ENCODE results near the gene NDUFS6.

Gene NDUFS6

DNA sequence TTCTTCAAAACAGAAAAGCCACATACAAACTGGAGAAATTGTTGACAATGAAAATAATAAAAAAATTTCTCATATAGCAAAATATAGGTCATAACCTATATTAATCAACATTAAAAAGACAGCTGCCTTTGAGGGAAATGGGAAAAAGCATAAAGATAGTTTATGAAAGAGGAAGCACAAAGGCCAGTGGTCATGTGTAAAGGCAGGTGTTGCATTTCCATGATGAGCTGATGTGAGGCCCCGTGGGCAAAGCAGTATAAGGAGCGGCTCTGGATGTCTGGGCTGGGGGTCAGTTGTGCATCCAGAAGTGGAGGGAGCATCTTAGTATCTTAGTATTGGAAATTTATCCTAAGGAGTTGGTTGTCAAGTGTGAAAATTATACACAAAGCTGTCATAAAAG is 18.3 kb downstream of the NDUFS6 start:
- DNase-seq, result no peak

DNA sequence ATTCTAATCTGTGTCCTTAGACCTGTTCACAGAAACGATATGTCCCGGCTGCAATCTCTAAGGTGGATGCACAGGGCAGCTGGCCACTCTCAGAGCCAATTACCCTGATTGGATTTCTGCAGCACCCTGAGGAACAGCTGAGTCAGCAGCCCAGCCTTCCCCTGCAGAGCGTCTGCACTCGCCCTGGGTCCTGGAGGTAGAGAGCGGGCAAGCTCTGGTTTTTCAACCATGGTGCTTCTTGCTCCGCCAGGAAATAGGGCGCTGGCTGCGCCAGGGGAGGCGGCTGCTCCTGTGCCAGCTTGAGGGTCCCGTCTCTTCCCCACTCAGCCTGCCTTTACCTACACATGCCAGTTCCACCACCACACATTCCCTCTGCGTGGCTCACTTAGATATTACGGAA is 19.2 kb downstream of the NDUFS6 start:
- no peak for DNase-seq

DNA sequence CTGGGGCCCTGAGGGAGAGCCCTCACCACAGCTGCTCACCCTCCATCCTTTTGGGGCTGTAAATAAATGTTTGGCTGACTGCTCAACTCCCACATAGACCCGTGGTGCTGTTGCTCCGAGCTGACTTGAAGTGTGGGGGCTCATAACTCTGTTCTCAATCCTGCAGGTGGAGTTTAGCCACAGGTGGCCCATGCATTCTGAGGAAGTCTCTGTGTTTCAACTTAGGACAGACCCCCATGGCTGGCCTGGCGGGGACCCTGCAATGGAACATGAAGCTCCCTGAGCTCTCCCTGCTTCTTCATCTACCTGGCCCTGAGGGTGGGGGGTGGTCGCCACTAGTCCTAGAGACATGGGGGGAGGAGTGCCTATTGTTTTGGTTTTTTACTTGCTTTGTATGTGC is 19.7 kb downstream of the NDUFS6 start:
- no peak for DNase-seq

DNA sequence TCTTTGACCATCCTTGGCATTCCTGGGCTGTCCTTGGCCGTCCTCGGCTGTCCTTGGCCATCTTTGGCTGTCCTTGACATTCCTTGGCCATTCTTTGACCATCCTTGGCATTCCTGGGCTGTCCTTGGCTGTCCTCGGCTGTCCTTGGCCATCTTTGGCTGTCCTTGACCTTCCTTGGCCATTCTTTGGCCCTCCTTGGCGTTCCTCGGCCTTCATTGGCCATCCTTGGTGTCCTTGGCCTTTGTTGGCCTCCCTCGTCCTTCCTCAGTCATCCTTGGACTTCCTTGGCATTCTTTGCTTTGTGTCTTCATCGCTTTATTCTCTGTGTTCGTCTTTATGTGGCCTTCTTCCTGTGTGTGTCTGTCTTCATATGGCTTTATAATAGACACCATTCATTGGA is 20.7 kb downstream of the NDUFS6 start:
- no peak for DNase-seq

DNA sequence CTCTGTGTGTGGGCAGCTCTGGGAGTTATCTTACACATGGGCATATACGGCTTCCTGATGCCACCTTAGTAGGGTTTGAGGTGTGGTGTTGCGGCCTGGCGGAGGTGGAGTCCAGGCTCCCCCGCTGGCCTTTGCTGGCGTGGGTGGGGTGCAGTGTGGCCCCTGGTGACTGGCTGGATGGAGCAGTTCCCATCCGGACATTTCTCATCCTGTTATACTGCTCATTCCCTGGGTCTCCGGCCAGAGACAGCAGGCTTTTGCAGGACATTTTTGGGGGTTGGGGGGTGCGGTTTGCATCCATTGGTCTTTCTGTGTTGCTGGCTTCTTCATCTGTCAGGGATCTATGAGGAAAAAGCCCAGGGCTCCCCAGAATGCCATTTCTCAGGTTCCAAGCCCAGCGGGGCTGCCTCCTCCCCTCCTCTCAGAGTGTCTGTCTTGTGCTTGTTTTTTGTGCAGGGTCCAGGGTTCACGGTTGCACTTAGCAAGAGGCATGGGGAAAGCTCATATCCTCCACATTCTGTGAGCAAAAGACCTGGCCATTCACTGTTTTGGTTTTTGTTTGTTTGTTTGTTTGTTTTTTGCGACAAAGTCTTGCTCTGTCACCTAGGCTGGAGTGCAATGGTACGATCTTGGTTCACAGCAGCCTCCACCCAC is 22.3 kb downstream of the NDUFS6 start:
- no peak for DNase-seq

DNA sequence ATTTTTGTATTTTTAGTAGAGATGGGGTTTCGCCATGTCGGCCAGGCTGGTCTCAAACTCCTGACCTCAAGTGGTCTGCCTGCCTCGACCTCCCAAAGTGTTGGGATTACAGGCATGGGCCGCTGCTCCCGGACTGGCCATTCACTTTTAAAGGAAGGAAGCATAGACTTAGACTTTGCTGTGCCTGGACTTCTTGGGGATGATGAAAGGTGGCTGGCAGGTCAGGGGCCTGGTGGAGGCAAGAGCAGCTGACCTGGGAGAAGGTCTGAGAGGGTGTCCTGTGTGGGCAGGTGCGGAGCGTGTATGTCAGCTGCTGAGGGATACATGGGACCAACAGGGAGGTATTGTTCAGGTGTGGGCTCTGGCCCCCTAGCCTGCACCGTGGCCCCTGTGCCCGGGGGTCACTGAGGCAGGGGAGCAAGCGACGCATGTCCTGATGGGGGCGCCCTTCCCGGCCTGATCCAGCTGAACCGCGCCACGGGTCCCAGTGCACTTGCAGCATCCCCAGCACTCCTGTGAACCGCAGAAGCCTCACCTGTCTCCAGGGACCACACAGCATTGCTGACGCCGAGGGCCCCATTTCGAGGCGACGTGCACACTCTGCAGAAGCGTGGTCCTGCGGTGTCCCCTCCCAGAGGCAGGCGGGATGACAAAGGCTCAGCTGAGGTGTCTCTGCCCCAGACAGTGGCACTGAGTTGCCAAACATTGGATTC is 23.1 kb downstream of the NDUFS6 start:
- DNase-seq, result no peak

DNA sequence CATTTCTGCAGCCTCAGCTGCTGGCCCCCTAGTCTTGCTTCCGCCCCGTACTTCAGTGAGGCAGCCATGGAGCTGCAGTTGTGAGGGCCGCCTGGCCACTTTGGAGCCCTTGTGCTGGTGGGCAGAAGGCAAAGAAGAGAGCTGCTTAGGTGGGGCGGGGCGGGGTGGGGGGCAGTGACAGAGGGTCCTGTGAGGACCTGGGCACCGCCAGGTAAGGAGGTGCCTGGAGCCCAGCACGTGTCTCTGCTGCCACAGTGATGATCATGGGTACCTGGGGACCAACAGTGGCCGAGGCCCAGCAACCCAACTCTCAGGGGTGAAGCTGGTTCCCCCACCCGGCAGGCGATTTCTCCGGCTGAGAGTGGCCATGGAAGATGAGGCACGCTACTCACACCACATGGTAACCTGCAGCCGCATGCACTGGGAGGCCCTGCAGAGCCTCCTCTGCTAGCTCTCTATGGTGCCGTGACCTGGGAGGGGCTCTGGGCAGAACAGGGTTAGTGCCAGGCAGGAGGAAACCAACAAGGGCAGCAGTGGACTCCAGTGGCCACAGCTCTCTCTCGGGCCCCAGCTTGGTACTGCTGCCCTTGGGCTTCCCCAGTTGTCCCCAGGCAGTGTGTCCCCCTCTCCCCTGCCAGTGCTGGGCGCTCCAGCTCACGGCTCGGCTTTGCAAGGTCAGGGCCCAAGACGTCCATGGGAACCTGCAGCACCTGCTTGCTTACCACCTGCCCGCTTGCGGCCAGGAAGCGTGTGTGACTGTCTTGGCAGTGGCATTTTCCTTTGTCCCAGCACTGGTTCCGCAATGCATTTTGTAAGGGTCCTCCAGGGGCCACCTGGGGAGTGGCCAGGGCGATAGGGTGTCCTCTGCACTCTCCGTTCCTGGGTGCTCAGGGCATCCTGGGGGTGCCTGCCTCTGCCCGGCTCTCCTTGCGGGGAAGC is 24.0 kb downstream of the NDUFS6 start:
- no peak for DNase-seq

DNA sequence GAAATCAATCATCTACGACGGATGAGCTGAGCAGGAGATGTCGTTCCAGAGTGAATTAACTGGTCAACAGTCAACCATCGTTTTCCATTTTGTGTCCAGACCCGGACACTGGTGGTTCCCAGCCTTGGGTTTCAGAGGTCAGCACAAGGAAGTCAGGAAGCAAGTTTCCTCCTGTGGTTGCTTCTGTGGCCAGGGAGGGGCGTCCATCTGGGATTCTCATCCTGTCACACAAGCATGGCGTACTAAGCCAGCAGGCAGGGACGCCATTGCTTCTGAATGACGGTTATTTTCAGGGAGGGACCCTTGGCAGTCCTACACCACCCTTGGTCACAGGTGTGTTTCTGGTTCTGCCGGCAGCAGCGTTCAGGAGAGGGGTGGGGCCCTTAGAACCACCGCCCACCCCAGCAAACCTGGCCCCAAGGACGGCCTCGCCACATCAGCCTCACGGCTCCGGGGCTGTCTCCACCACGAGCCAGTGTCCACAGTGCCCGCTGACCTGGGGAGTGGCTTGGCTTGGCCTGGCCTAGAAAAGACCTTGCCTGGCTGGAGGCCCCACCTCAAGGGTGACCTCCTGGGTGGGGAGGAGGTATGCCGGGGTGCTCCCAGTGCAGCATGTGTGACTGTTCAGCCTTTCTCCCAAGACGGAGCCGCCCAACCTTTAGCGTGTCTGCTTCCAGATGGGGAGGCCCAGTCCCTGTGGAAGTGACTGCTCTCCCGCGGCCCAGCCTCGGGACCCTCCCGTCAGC is 25.2 kb downstream of the NDUFS6 start:
- DNase-seq, result no peak

DNA sequence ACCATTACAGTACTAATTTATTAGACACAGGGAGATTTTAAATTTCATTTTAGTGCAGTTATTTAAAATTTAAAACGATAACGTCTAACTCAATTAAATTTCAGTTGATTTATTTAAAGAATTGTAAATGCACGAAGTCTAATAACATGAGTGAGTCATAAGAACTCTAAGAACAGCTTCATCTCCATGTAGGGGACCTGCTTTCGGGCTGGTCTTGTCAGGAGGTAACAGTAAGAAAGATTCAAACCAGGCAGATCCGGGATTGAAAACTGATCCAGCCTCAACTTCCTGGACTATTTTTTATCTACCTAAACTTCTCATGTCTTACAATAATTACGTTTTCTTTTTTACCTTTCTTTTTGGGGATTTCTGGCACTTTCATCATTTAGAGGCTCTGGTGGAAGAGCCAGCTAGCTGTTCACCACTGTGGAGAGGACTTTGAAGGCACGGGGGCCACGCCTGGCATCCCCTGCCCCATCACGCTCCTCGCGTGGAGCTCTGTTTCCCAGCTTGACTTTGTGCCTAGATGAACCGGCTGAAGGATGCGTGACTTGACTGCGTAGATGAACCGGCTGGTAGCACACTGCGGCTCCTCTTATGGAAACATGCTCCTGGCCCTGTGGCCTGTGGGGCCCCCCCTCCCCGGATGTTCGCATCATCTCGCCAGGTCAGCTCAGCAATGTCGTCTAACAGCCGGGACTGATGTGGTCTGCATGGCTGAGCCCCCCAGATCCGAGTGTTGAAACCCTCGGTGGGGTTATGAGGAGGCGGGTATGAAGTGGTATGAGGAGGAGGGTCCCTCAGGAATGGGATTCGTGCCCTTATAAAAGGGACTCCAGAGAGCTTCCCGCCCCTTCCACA is 26.0 kb downstream of the NDUFS6 start:
- no peak for DNase-seq

DNA sequence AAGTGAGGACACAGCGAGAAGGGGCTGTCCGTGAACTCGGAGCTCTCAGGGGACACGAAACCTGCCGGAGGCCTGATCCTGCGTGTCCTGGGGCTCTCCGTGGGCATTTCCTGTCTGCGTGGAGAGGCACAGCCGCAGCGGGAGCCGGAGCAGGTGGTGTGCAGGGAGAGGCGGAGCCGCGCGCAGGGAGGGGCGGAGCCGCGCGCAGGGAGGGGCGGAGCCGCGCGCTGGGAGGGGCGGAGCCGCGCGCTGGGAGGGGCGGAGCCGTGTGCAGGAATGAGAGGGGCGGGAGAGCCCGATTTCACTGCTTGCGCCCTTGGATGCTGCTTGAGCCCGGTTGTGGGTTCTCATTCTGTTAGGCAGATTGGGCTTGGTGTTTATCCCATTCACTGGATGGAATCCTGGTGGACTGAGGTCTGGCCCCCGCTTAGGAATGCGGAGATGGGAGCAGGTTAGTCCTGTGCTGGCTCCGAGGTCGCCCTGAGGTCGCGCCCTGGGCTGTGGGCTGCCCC is 26.7 kb downstream of the NDUFS6 start:
- peak; percentile 28 for DNase-seq

DNA sequence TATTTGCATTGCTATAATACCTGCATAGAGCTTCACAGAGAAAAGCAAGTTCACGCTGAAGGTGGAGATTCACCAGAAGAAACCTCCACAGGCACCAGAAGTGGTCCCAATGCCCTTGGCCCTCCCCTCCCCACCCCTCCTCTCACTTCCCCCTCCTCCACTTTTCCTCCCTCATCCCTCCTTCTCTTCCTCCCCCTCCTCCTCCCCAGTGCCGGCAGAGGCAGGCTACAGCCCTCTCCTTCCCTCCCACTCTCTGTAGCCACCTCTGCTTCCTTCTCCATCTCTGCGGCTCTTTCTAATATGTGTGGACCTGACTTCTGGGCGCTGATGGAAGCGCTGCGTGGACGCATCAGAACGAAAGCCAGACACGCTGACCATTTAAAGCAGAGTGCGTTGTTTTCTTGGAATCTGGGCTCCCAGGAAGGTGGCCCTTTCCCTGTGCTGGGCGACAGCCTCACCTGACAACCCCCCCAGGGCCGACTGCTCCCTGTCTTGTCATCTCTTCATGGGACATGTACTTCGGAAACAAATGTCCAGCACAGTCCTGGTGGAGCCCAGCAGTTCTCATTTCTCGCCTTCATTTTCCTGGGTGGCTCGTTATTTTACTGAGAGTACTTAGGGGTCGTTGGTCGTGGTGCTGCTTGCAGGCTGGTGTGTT is 29.5 kb downstream of the NDUFS6 start:
- DNase-seq, result no peak

DNA sequence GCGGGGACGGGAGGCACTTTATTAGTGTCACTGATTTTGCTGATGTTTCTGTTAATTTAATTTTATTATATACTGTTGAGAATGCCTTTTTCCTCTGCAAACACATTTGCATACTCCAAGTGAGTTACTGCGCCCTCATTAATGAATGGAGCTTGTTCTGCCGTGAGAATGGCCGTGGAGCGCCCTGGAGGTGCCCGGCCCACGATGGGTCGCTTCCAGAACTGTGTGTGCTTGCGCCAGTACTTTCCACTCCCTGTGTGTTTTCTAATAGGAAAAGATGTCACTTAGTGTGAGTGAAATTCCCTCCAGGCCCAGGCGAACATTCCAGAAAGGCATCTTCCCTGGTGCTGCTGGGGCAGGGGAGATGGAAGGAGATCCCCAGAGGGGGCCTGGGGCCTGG is 30.1 kb downstream of the NDUFS6 start:
- no peak for DNase-seq

DNA sequence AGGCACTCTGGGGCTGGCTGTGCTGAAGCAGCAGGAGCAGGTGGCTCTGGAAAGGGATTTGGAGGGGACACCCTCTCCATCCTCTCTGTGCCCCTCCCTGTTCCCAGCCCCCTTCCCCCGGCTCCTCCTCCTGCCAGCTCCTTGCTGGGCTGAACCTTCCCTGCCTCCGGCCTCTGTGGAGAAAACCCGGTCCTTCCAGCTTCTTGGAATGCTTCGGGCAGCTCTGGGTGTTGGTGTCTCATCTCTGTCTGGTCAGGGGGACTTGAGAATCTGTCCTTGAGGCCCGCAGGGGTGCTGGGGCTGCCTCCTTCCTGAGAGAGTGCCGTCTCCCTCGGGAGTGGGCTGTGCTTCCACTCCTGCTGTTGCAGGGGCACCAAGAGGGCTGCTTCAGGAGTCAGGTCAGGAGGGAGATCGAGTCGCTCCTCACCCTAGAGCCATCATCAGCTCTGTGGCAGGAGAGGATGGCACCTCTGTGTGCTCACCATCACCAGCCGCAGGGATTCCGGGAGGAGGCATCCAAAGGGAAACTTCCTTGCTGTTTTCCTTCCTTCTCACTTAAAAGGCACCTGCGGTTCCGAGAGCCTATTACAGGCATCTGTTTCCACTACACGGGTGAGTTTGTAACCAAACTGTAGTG is 30.6 kb downstream of the NDUFS6 start:
- no peak for DNase-seq

DNA sequence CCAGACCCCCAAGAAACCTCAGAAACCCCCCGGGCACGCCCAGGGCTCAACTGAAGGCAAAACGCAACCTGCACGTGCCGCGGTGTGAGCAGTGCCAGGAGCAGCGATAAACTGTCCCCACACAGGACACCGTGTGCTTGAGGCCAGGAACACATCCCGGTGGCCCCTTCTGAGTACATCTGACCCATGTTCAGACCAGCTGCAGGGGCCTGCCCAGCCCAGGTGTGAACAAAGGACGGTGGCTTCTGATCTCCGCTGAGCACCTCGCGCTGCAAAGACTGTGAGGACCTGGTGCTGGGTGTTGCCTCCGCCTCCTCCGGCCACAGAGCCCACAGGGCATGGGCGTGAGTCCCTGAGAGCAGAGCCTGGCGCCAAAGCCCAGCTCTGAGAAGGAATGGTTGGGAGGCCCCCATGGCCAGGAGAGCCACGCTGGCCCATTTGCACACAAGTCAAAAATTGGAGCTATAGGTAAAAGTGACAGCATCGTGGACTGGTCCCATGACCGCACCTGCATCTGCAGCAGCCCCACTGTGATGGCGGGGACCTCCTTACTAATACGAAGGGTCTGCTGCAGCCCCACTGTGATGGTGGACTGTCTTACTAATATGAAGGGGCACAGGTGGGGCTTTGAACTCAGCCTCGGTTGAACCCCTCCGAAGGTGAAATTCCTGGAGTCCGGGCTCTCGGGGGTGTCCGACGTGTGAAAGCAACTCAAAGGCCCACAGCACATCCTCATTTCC is 31.5 kb downstream of the NDUFS6 start:
- DNase-seq, result no peak

DNA sequence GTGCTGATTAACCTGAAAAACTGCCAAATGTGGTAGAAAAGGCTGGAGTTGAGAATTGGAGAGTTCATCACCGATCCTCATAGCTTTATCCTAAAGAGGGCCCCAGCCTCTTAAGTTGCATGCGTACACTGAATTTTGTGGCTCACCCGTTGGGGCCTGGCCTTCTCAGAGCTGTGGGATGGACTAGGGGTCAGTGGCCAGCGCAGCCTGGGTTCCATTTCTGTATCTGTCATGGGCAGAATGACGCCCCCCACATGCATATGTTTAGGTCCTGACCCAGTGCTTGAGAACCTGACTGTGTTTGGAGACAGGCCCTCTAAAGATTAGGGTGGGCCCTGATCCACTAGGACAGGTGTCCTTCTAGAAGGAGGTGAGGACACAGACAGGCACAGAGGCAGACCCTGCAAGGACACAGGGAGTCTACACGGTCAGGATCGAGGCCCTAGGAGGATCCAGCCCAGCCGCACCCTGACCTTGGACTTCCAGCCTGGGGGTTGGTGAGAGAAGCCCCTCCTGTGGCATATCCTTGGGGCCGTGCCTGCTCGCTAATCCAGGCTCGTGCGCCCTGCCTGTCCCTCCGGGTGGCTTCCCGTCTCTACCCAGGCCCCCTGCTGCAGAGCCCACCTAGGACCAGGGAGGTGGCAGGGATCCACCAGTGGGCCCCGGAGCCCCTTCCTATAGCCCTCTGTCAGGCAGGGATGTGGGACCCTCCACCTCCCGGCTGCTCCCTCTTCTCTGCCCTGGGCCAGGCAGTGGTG is 32.2 kb downstream of the NDUFS6 start:
- no peak for DNase-seq

DNA sequence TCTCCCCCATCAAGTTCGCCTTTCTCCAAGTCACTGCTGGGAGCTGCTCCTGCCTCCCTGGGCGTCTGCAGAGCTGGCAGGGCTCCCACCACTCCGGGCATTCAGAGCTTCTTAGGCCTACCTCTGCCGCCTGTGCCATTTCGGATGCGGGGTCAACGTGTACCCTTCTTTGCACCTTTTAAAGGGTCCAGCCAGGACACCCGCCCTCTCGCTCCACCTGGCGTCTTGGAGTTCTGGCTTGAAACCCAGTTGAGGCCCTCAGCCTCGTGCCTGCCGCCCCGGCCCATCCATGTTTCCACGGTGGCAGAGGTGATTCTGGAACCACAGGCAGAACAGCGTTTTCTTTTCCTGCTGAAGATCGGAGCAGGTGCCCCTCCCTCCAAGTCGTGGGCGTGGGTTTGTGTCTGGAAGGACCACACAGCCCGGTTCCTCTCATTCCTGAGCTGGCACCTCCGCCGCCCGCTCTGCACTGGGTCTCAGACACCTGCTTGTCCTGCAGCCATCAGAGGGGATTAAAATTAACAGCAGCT is 32.9 kb downstream of the NDUFS6 start:
- DNase-seq, result no peak

DNA sequence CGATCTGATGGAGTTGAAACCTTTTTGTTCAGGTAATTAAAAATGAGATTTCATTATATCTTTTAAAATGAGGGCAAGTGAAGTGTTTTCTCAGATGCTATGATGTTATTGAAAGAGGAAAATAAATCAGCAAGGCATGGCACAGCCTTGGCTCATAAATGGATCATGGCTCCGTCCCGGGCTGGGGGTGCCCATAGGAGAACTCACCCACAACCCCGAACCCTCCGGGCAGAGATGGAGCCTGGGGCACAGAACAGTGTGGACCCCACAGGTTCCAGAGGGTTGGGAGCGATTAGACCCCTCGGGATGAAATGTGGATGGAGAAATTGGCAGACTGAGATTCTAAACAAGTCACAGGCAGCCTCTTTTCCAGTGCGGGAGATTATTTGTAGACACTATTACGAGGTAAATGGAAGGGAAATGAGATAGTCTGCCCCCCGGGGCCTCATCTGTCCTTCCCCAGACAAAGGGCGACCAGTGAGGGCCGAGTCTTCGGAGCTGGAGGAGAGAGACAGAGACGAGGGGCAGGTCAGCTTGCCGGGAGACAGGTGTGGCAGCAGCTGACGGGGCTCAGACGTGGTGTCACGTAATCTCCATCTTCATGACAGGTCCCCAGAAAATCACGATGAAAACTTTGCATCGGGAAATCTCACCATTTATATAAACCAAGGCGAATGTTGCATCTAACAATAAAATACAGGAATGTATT is 33.7 kb downstream of the NDUFS6 start:
- DNase-seq, result no peak

DNA sequence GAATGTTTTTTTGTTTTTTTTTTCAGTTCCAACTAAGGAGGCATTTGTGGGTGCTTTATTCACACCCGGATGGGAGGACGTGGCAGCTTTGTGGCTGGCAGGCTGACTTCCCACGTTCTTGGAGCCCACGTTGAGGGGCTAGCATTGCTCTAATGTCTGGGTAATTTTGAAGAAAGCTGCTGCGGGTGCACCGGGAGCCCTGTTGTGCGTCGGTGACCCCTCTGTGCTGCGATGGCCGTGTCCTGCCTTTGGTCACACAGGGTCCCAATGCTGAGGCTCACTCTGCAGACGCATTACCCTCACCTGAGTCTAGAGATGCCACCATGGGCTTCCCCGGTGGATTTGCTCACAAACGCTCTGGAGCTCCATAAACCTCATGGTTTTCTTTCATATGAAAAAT is 34.2 kb downstream of the NDUFS6 start:
- DNase-seq, result no peak

Measured in stimulated activated CD8-positive, alpha-beta memory T cell treated with anti-CD3 and anti-CD28 coated beads, Interleukin-4, amount 100 ng/mL, for 48 hours (primary cell).